Type B pancreatic cell (in vitro differentiated cells): Measurements from ENCODE around the gene BAAT. TPM values are rescaled to one million over a fixed set of nuclear protein-coding genes. Genes with fewer than 3 reads are reported as not detected.
A peak's percentile ranks its signal among the peaks of the same experiment; 100 is the strongest.

Source experiments
- DNase-seq: peaks from one replicate; pipeline ENCODE4 v3.0.0; 2021; ENCODE audit warnings: mixed read lengths; ENCODE audit not compliant: unreplicated experiment; ENCODE audit errors: extremely low spot score
- H3K27ac Mint-ChIP-seq: 2 replicates; pipeline ENCODE4 v1.8.0; 2021; ENCODE audit warnings: mild to moderate bottlenecking, mixed read lengths
- H3K27me3 Mint-ChIP-seq: 2 replicates; pipeline ENCODE4 v1.8.0; 2021; ENCODE audit warnings: mixed read lengths
- H3K36me3 Mint-ChIP-seq: 2 replicates; pipeline ENCODE4 v1.8.0; 2021; ENCODE audit warnings: mixed read lengths
- H3K4me1 Mint-ChIP-seq: one replicate; pipeline ENCODE4 v1.8.0; 2021; ENCODE audit warnings: mixed read lengths; ENCODE audit not compliant: unreplicated experiment
- H3K4me3 Mint-ChIP-seq: 2 replicates; pipeline ENCODE4 v1.8.0; 2021; ENCODE audit warnings: mild to moderate bottlenecking, mixed read lengths
- H3K9me3 Mint-ChIP-seq: 2 replicates; pipeline ENCODE4 v1.8.0; 2021; ENCODE audit warnings: mixed read lengths
- total RNA-seq: library from RNA; stranded (reverse); gene quantifications from 2 replicates; pipeline ENCODE4 v1.2.1, GENCODE V29; 2021; ENCODE audit warnings: low replicate concordance
- TF ChIP-seq, protein P1 (sequence below): fragments of 200-600 bp; sonication (generic); conservative IDR thresholded peaks from 2 replicates; pipeline ENCODE4 v1.5.0; 2021; ENCODE audit warnings: antibody characterized with exemption, mild to moderate bottlenecking

BAAT gene
- total RNA-seq, 1 donor from 2014 or later, result 0.53 TPM

DNA sequence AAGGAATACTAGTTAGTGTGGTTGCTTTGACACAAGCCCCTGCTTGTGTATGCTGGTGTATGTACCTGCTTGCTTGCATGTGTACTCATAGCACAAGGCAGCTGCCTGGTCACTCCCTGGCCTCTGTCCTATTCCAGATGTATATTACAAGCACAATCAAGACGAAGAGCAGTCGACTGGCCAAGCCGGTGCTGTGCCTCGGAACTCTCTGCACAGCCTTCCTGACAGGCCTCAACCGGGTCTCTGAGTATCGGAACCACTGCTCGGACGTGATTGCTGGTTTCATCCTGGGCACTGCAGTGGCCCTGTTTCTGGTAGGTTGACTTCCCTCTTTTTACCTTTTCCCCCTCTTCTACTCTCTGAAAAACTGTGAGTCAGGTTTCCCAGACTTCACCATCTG lies 72.1 kb downstream of the BAAT start:
- DNase-seq, result no peak
- H3K27ac Mint-ChIP-seq, result no peak overlapping the region
- no peaks in the 10 kb centered on the region for H3K9me3 Mint-ChIP-seq
- H3K36me3 Mint-ChIP-seq, result no peaks in the 10 kb centered on the region
- H3K4me1 Mint-ChIP-seq, result no peaks in the 10 kb centered on the region
- peaks cover 8% of the 10 kb centered on the region for H3K27me3 Mint-ChIP-seq
- TF ChIP-seq, protein P1, sequence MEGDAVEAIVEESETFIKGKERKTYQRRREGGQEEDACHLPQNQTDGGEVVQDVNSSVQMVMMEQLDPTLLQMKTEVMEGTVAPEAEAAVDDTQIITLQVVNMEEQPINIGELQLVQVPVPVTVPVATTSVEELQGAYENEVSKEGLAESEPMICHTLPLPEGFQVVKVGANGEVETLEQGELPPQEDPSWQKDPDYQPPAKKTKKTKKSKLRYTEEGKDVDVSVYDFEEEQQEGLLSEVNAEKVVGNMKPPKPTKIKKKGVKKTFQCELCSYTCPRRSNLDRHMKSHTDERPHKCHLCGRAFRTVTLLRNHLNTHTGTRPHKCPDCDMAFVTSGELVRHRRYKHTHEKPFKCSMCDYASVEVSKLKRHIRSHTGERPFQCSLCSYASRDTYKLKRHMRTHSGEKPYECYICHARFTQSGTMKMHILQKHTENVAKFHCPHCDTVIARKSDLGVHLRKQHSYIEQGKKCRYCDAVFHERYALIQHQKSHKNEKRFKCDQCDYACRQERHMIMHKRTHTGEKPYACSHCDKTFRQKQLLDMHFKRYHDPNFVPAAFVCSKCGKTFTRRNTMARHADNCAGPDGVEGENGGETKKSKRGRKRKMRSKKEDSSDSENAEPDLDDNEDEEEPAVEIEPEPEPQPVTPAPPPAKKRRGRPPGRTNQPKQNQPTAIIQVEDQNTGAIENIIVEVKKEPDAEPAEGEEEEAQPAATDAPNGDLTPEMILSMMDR, result no peak
- H3K4me3 Mint-ChIP-seq, result no peak overlapping the region

DNA sequence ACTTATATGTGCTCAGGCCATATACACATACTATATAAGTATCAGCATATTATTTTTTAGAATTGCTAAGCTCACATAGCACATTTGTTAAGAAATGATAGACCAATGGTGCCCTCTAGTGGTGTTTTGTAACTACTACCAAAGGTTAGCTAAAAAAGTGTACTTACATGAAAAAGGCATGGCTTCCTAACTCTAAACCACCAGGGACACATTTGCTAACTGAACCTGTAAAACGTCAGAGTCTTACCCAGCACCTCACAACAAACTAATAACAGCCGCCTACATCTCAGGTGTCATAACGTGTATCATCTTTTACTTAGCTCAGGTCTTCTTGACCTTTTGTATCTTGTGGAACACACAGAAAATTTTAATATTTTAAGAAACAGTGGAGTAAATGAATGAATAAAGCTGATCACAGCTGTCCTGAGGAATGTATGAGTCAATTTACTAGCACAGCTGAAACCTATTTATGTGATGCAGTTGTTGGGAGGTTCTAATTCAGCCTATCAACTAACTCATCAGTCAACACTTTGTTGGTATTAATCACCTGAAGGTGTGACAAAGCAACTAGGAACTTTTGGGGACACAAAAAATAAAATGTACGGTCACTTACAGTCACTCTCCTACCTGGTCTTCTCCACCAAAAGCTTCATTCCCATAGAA lies 72.9 kb downstream of the BAAT start:
- Mint-ChIP-seq H3K4me3 (no peak overlapping the region), H3K9me3 (no peaks in the 10 kb centered on the region), H3K27ac (no peak overlapping the region), H3K36me3 (no peaks in the 10 kb centered on the region), H3K4me1 (peaks cover 7% of the 10 kb centered on the region), H3K27me3 (peaks cover 8% of the 10 kb centered on the region)
- DNase-seq, result no peak
- TF ChIP-seq, protein P1, result peak; percentile 94

DNA sequence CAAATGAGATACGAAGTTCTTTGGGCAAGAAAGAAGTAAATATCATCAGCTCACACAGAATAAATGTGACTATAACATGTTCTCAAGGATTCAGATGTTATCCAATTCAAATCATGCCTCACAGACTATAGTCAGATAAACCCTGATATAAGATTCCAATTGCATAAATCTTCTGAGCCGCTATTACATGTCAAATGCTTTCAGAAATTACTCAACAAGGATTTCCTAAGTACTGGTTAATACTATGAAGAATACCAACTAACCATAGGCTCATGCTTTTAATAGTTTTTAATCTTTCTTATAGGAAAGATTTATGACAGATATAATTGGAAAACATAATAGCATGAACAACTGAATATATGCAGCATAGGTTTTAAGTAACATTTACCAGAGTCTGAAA lies 73.6 kb downstream of the BAAT start:
- no peak overlapping the region for H3K27ac Mint-ChIP-seq
- no peaks in the 10 kb centered on the region for H3K9me3 Mint-ChIP-seq

More for the DNA sequence above, 73.6 kb downstream of the BAAT start:
- DNase-seq, result no peak
- H3K36me3 Mint-ChIP-seq, result no peaks in the 10 kb centered on the region
- TF ChIP-seq, protein P1, result no peak
- no peak overlapping the region for H3K4me3 Mint-ChIP-seq
- peaks cover 8% of the 10 kb centered on the region for H3K27me3 Mint-ChIP-seq
- peaks cover 9% of the 10 kb centered on the region for H3K4me1 Mint-ChIP-seq

Other genes starting within 250 kb of the BAAT start
- gene MRPL50, start 13.6 kb upstream of the BAAT start, total RNA-seq, result 12.4 and 16.3 TPM in 2 replicates
- 18.0 and 26.2 TPM in 2 replicates for gene ZNF189, start 13.8 kb upstream of the BAAT start, total RNA-seq
- gene ALDOB, start 50.8 kb upstream of the BAAT start, total RNA-seq, result 30.5 and 36.7 TPM in 2 replicates
- 39.5 and 52.2 TPM in 2 replicates for gene RNF20, start 148.8 kb upstream of the BAAT start, total RNA-seq
- gene PPP3R2, start 210.0 kb upstream of the BAAT start, total RNA-seq, result 0.07 and 0.22 TPM in 2 replicates